SU-DHL-6 (cell line): Measurements from ENCODE around the gene SIRT7.

Experiments used
- H2AFZ ChIP-seq: fragments of 200-600 bp; sonication (generic); 2 replicates; pipeline ENCODE4 v1.6.1; 2014; ENCODE audit warnings: low read depth, mild to moderate bottlenecking, moderate library complexity, mixed read lengths, antibody characterized with exemption, low read length; ENCODE audit not compliant: severe bottlenecking
- H3F3A ChIP-seq: fragments of 200-600 bp; shearing (Covaris generic); 2 replicates; pipeline ENCODE4 v1.6.0; 2016; ENCODE audit warnings: antibody characterized with exemption, mild to moderate bottlenecking; ENCODE audit not compliant: insufficient read depth
- H3K27ac ChIP-seq: fragments of 200-600 bp; sonication (generic); 2 replicates; pipeline ENCODE4 v1.5.1; 2016; ENCODE audit warnings: low read depth, mild to moderate bottlenecking, low read length, moderate library complexity, mixed read lengths
- H3K27me3 ChIP-seq: fragments of 200-600 bp; sonication (generic), shearing (Covaris generic); 2 replicates; pipeline ENCODE4 v1.6.0; 2014; ENCODE audit warnings: mild to moderate bottlenecking, low read length
- H3K36me3 ChIP-seq: fragments of 200-600 bp; sonication (generic); 2 replicates; pipeline ENCODE4 v1.6.1; 2014; ENCODE audit warnings: mild to moderate bottlenecking, low read length, mixed read lengths
- H3K4me2 ChIP-seq: fragments of 300-600, 200-600 bp; shearing (Covaris generic), sonication (generic); 2 replicates; pipeline ENCODE4 v1.6.0; 2014; ENCODE audit warnings: low read length, low read depth, mild to moderate bottlenecking; ENCODE audit not compliant: poor library complexity, severe bottlenecking
- H3K4me3 ChIP-seq: fragments of 200-600 bp; sonication (generic); 2 replicates; pipeline ENCODE4 v1.5.1; 2014; ENCODE audit warnings: antibody characterized with exemption, low read length, mild to moderate bottlenecking, mixed read lengths; ENCODE audit not compliant: insufficient read depth, poor library complexity, severe bottlenecking
- H3K79me2 ChIP-seq: fragments of 200-600 bp; sonication (generic); 2 replicates; pipeline ENCODE4 v1.6.1; 2014; ENCODE audit warnings: mild to moderate bottlenecking, low read length, moderate library complexity; ENCODE audit not compliant: insufficient read depth
- H3K9ac ChIP-seq: fragments of 200-600 bp; sonication (generic); 2 replicates; pipeline ENCODE4 v1.7.0; 2014; ENCODE audit warnings: mild to moderate bottlenecking, low read length
- H3K9me2 ChIP-seq: fragments of 200-600 bp; sonication (generic); replicated peaks from 2 replicates; pipeline ENCODE4 v1.6.1; 2014; ENCODE audit warnings: low read length; ENCODE audit not compliant: insufficient read depth
- H3K9me3 ChIP-seq: fragments of 200-600 bp; sonication (generic); 2 replicates; pipeline ENCODE4 v1.6.1; 2014; ENCODE audit warnings: low read length, mixed read lengths; ENCODE audit not compliant: insufficient read depth
- H4K20me1 ChIP-seq: fragments of 200-600 bp; sonication (generic); 2 replicates; pipeline ENCODE4 v1.6.1; 2014; ENCODE audit warnings: low read depth, mild to moderate bottlenecking, antibody characterized with exemption, low read length, moderate library complexity, mixed read lengths
- CTCF ChIP-seq: fragments of 200-600 bp; sonication (generic); IDR thresholded peaks from one replicate; pipeline ENCODE4 v1.5.1; 2017; ENCODE audit warnings: antibody characterized with exemption, mild to moderate bottlenecking, low read length, moderate library complexity; ENCODE audit not compliant: insufficient read depth, poor library complexity, severe bottlenecking
- EZH2phosphoT487 ChIP-seq: fragments of 200-600 bp; sonication (generic), shearing (Covaris generic); conservative IDR thresholded peaks from 2 replicates; pipeline ENCODE4 v1.6.1; 2018; ENCODE audit warnings: mild to moderate bottlenecking, antibody characterized with exemption, low read length, moderate library complexity, mixed read lengths

SIRT7 gene

GRCh38 chr17:81939881-81940385, 22.0 kb upstream of the SIRT7 start:
- no peak for TF ChIP-seq CTCF
- TF ChIP-seq EZH2phosphoT487 = no peak
- Histone ChIP-seq H3K27me3 (no peaks in the 10 kb centered on the region), H3K27ac (peak overlapping the region; percentile 98), H3K9ac (peak overlapping the region; percentile 73), H3K79me2 (peaks cover 26% of the 10 kb centered on the region), H4K20me1 (no peaks in the 10 kb centered on the region), H2AFZ (no peak overlapping the region), H3K9me3 (no peaks in the 10 kb centered on the region), H3K36me3 (no peaks in the 10 kb centered on the region), H3F3A (peaks cover 50% of the 10 kb centered on the region), H3K4me3 (peak overlapping the region; percentile 54), H3K9me2 (no peaks in the 10 kb centered on the region), H3K4me2 (peak overlapping the region; percentile 63)

GRCh38 chr17:81939218-81939617, 21.2 kb upstream of the SIRT7 start:
- H3K27ac ChIP-seq = peak overlapping the region; percentile 98
- peak overlapping the region; percentile 54 for H3K4me3 ChIP-seq
- peak overlapping the region; percentile 73 for H3K9ac ChIP-seq
- H3F3A ChIP-seq = peaks cover 45% of the 10 kb centered on the region
- peak overlapping the region; percentile 63 for H3K4me2 ChIP-seq
- no peak overlapping the region for H2AFZ ChIP-seq
- no peaks in the 10 kb centered on the region for H3K9me2 ChIP-seq
- H3K9me3 ChIP-seq = no peaks in the 10 kb centered on the region
- no peak for TF ChIP-seq CTCF
- H3K79me2 ChIP-seq = peaks cover 26% of the 10 kb centered on the region
- no peaks in the 10 kb centered on the region for H3K36me3 ChIP-seq
- H3K27me3 ChIP-seq = no peaks in the 10 kb centered on the region
- no peaks in the 10 kb centered on the region for H4K20me1 ChIP-seq

- Histone ChIP-seq H2AFZ (no peak overlapping the region), H3F3A (peaks cover 38% of the 10 kb centered on the region), H3K79me2 (peaks cover 19% of the 10 kb centered on the region), H3K4me2 (peak overlapping the region; percentile 55), H3K4me3 (no peak overlapping the region), H3K27me3 (no peaks in the 10 kb centered on the region), H3K9me2 (no peaks in the 10 kb centered on the region), H3K36me3 (no peaks in the 10 kb centered on the region), H4K20me1 (no peaks in the 10 kb centered on the region), H3K9me3 (no peaks in the 10 kb centered on the region), H3K27ac (peak overlapping the region; percentile 79), H3K9ac (peak overlapping the region; percentile 73)
- no peak for TF ChIP-seq CTCF
- TF ChIP-seq EZH2phosphoT487 = no peak
Observed at GRCh38 chr17:81935709-81936084, 17.7 kb upstream of the SIRT7 start.
